Epidermal melanocyte (primary cell): ENCODE results near the gene LYZL1.
"Not testable (repeated sequence)": the region's sequence is repeated elsewhere in the genome, so short reads cannot be mapped to it uniquely, and the experiment has no call there.

Experiments used
- DNase-seq: peaks from one replicate; pipeline ENCODE4 v3.0.0; 2011; ENCODE audit warnings: low spot score; ENCODE audit not compliant: insufficient read length

LYZL1 gene

DNA sequence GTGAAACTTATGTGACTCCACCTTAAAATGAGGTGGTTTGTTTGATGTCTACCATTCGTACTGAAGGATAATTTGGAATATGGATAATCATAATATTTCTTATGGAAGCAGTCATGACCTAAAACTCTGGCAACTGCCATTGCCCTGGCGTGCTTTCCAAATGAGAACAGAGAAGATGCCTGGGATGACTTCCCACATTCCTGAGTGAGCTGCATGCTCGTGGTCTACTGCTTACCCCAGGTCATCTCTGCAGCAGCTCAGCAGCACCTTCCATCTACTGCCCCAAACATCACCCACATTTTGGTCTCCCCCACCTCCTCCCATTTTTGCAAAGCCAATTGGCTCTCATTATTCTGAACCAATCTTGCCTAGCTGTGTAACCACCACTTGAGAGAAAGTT is 40.1 kb downstream of the LYZL1 start:
- no peak for DNase-seq

DNA sequence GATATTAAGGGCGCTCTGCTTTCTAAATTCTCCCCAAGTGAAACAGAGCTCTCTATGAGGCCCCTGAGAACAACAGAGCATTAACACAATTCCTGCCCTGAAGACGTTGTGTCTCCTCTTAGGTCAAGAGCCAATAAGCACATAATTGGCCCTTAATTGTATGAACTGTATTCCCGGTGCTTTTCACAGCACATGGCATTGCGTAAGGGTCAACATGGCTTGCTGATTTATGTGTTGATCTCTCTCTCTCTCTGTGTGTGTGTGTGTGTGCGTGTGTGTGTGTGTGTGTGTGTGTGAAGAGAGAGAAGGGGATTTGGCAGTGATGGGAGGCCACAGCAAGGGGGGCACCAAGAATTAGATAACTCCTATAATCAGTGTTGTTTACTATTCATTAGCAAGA is 40.5 kb downstream of the LYZL1 start:
- DNase-seq = no peak

DNA sequence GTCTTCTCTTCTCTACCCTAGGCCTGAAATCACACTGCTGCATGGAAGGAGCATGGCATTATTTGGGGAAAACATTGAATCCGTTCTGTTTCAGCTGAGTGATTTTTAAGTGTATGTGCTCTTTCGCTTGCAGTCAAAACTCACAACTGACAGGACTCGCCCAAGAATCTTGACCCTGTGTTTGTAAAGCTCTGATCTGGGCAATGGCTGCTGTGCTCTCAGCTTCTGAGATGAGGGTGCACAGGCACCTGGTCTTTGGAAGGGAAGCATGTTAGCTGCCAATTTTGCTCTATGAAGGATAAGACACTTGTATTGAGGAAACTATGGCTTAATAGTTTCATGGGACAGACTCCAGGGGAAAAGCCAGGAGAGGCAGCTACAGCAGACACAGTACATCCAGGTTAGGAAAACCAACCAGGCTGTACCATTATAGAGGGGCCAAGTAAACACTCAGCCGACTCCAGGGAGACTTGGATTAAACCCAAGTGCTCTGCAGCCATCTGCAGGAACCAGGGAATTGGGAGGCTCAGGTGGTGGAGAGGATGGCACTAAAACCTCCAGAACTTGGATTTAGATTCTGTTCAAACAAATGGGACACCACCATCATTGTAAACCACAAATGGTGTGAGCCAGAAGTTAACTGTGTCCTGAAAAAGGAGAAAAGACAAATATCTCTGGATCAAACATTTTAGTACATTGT is 43.3 kb downstream of the LYZL1 start:
- no peak for DNase-seq

DNA sequence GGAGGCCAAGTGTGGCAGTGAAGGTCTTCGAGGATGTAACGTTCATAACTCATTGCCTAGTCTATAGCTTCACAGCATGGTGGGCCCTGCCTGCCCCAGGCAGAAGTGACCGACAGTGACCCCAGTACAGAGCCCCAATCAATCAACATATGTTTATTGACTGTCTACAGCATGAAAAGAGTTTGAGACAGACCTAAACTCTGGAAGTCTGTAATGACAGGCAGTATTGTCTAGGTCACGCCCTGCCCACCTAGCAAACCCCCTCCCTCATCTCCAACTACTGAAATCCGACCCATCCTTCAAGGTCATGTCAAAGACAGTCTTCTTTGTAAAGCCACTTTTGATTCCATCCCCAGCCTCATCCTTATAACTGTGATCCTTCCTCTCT is 43.9 kb downstream of the LYZL1 start:
- DNase-seq = no peak

DNA sequence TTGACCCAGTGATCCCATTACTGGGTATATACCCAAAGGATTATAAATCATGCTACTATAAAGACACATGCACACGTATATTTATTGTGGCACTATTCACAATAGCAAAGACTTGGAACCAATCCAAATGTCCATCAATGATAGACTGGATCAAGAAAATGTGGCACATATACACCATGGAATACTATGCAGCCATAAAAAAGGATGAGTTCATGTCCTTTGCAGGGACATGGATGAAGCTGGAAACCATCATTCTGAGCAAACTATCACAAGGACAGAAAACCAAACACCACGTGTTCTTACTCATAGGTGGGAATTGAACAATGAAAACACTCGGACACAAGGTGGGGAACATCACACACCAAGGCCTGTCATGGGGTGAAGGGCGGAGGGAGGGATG is 48.7 kb downstream of the LYZL1 start:
- DNase-seq = not testable (repeated sequence)

DNA sequence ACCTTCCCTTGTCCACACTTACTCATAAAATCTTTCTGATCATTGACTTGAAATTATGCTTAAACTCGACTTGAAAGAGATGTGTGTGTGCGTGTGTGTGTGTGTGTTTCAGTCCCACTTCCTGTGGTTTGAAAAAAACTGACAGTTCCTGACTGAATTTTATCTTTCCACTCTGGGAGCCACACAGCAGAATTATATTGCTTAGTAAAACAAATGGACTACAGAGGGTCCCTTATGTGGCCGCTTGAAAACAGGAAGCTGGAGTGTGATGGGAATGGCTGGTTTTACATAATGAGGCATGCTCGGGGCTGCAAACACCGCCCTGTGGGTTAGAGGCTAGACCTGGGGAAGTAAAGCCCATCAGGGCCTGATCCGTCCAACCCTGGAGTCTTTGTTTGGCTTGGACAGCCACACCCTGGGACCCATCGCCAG is 54.8 kb downstream of the LYZL1 start:
- no peak for DNase-seq

DNA sequence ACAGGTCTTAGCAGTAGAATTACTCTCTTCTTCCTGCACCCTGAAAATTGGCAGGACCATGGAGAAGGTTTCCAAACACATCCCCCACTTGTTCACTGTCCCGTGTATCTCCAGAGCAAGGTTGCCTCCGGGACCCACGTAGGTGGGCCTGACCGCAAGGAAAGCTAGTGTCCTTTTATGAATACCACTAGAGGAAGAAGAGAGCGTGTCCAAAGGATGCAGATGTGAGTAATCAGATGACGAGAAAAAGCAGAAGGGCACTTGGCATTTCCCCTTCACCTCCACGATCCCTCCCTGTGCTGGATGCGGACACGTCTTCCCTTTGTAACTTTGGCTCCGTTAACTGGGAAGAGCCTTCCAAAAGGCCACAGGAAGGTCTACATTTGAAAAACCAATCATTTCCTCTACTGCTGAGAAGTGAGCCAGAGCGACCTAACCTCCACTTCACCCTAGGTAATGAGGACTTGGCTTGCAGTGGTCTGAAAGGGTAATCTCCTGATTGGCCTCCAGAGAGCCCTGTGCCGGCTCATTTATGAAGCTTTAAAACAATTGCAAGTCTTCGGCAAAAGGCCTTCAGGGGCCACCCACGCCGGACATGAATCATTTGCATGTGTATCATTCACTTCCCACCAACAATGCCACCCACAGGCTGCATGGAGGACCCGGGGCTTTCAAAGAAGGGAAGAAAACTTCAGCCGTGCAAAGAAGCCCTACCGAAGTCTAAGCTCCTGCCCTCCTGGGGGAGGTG is 55.4 kb downstream of the LYZL1 start:
- DNase-seq = no peak

DNA sequence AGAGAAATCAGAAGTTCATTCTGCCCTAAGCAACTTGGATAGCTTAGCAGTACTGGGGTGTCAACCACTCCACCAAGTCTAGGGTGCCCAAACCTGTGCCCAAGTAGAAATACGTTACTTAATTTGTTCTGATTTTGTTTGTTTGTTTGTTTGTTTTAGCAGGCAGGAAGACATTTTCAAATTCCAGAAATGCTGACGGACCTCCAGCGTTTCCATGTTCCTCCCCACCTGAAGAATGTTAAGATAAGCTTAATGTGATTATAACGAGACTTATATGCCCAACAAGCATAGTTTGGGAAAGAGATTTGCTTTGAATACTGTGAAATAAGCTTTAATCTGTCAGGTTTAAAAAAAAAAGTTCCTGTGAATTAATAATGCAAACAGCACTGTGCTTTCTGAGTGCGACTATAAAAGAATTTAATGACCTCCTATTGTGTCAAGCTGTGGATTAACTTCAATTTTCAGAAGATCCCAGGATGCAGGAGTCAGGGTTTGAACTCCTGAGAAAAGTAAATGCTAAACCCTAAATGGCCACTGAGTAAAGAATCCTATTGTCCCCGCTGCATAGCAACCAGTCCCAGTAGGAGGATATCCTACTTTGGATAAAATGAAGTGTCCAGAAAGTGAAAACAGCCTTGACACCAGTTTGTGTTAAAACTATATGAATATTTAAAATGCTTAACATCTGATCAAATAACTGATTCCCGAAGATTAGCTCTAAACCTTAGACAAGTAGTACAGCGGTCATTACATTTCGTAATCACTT is 56.5 kb downstream of the LYZL1 start:
- no peak for DNase-seq

DNA sequence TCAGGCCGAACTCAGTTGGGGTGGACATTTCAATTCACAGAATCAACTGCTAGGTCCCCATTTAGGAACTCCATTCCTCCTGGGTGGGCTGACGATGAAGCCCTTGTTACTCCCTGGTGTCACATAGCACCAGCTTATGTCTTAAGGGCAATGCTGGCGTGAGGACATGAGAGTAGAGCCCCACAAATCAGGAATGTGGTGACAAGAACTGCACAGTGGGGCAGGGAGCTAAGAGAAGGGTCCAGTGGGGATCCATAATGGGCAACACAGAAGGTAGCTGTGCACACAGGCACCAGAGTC is 57.0 kb downstream of the LYZL1 start:
- no peak for DNase-seq

DNA sequence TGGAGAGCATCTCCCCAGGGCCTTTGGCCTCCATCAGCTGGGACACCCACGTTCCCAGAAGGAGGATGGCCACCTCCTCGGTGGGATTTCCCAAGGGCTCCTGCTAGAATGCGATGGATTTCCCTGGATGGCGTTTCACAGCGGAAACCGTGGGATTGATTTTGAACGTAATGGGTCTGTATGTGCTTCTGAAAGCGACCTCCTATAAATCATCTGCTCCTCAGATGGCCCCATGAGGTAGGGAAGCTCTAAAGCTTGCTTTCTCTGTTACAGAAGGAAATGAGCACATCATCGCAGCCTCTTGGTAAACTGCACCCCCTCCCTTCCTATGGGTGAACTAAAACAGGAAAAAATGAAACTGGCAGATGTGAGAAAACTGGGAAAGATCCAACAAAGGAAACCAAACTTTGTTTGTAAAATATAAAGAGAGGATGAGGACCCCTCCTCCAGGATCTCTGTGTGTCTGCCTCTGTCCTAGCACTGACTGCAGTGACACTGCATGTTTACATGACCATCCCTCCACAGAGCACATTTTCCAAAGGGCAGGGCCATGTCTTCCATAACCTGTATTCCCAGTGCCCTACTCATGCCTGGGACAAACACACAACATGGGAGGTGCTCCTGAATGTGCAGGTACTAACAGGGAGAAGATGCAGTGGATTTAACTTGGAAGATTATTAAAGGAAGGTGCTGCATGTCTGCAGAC is 57.6 kb downstream of the LYZL1 start:
- DNase-seq = no peak

DNA sequence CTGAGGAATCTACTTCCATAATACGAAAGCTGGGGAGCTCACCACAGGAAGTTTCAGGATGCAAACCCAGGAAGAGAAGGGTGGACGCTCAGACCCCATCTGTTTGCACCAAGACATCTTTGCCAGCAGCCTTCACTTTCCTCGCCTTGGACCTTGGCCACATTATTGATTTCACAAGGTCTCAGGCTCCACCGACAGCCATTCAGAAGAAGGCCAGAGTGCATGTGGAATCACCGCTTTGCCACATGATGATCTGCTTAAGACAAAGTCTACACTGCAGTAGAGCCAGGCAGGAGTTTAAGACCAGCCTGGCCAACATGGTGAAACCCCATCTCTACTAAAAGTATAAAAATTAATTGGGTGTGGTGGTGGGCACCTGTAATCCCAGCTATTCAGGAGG is 60.0 kb downstream of the LYZL1 start:
- no peak for DNase-seq

DNA sequence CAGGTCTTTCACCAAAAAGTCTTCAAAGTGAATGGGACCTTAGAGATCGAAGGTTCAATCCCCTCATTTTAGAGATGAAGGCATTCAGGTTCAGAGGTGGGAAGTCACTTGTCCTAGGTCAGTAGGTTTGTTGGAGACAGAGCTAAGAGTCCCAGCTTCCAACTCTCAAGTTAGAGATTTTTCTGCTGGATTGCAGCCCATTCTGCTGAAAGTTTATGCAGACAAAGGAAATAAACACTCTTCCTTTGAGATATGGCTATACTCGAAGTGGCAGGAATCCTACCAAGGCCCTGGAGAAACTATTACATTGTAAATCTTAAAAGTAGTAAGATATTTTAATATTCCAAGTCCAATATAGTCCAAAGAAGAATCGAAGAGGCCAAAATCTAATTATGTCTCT is 64.4 kb downstream of the LYZL1 start:
- no peak for DNase-seq

DNA sequence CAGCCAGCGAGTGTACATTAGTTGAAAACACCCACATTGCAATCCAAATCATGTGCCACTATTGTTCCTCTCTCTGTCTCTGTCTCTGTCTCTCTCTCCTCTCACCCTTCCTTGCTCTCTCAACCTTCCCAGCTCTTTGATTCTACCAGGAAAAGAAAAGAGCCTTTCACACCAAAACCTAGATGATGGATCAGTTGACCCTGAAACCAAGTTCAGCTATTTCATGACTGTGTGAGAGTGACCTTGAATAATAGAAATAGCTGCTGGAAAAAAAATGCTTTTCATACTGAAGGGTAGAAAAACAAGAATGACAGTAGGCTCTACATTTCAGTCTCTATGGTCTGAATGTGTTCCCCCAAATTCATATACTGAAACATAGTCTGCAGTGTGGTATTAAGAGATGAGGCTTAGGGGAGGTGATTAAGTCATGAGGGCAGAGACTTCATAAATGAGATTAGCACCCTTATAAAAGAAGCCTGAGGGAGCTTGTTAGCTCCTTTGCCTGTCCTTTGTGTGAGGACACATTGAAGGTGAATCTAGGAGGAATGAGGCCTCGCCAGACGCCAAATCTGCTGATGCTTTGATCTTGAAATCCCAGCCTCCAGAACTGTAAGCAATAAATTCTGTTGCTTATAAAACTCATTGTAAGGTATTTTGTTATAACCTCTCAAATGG is 65.2 kb downstream of the LYZL1 start:
- no peak for DNase-seq

DNA sequence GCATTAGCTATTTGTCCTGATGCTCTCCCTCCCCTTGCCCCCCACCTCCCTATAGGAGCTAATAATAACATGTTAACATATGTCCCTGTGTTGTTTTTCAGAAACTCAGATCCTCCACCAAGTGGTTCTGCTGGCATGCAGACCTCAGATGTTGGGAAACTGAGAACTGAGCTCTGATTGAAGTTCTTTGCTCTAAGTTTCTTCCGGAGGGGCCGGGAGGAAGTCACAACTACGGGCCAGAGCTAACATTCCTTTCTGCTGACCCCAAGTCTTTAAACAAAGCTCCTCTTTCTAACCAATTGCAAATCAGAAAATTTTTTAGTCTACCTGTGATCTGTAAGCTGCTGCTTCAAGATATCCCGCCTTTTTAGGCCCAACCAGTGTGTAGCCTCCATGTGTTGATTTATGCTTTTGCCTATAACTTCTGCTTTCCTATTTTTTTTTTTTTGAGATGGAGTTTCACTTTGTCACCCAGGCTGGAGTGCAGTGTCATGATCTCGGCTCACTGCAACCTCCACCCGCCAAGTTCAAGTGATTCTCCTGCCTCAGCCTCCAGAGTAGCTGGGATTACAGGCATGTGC is 66.6 kb downstream of the LYZL1 start:
- DNase-seq = no peak

DNA sequence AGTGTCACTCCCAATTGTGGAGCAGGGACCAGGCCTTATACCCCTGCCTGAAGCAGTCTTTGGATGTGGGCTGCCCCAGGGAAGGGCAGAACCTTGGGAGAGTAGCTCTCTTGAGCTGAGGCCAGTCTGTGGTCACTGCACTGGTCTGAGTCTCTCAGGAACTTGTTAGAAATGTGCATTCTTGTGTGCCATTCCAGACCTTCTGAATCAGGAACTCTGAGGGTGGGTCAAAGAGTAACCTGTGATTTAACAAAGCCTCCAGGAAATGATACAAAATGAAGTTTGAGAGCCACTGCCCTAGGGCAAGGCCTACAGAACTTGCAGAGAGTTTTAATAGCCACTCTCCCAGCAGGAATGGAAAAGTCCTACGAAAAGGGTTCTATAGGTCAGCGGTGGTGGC is 68.1 kb downstream of the LYZL1 start:
- DNase-seq = no peak

DNA sequence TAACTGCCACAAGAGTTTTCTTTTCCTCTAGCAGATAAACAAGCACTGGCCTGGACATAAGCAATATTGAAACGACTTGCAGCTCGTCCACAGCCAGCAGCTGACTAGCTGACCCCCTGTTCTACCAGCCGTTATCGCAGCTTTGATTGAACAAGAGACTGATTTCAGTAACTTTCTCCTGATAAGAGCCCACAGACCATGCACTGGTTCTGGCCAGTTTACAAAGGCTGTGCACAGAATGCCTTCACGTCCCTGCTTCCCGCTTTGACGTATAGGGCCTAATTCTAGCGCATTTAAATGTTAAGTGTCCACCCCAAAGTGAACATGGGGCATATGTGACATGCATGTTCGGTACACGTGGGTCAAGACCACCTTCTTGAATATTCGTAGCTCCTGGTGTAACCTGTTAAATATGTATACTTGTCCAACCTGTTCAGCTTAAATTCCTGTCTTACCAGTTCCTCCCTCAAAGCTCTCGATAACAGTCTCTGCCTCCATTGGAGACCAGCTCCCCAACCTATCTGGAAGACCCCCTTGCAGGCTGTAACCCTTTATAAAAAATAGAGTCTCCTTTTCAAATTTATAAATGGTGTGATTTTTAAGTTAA is 69.2 kb downstream of the LYZL1 start:
- no peak for DNase-seq

DNA sequence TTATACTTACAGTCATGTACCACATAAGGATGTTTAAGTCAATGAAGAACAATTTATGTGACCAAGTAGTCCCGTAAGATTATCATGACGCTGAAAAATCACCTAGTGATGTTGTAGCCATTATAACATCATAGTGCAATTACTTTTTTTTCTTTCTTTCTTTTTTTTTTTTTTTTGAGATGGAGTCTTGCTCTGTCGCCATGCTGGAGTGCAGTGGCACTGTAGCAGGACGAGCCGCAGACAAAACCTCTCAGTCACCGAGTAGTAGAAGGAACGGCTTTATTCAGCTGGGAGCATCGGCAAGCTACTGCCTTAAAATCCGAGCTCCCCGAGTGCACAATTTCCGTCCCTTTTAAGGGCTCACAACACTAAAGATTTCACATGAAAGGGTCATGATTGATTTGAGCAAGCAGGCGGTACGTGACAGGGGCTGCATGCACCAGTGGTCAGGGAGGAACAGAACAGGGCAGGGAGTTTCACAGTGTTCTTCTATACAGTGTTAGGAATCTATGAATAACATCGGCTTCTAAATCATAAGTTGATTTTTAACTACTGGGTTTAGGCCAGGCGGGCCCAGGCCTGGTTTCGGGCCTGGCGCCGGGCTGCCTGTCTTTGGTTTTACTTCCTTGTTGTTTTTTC is 71.5 kb downstream of the LYZL1 start:
- DNase-seq = not testable (repeated sequence)
